Stimulated activated CD4-positive, alpha-beta T cell treated with anti-CD3 and anti-CD28 coated beads, Interleukin-2, amount 100 ng/mL, for 48 hours (primary cell): ENCODE measurements around the gene BMF.
"Not testable (repeated sequence)": the region's sequence is repeated elsewhere in the genome, so short reads cannot be mapped to it uniquely, and the experiment has no call there.

Experiments
- DNase-seq, 2 donors: peaks; one replicate each; pipeline ENCODE4 v3.0.0-alpha.2; 2020

Gene BMF

GRCh38 chr15:40108855-40109735, at the start of gene BMF:
BMF (minus strand) TSS chr15:40108879; CDS start chr15:40106086, 2,793 bp downstream.
- peak; percentile 96 to 98 for DNase-seq

- no peak for DNase-seq
Measured at GRCh38 chr15:40157778-40158447, 49.2 kb upstream of the BMF start.

- DNase-seq = no peak
Measured at GRCh38 chr15:40155270-40155910, 46.7 kb upstream of the BMF start.

GRCh38 chr15:40154821-40155220, 46.1 kb upstream of the BMF start:
- DNase-seq = not testable (repeated sequence)

GRCh38 chr15:40151991-40152390, 43.3 kb upstream of the BMF start:
- no peak for DNase-seq

GRCh38 chr15:40151499-40151898, 42.8 kb upstream of the BMF start:
- DNase-seq = no peak

GRCh38 chr15:40150163-40150925, 41.7 kb upstream of the BMF start:
- no peak for DNase-seq

- no peak for DNase-seq
Measured at GRCh38 chr15:40149339-40149738, 40.7 kb upstream of the BMF start.

- no peak for DNase-seq
Measured at GRCh38 chr15:40146037-40146436, 37.4 kb upstream of the BMF start.

GRCh38 chr15:40142428-40142827, 33.7 kb upstream of the BMF start:
- DNase-seq = no peak

- not testable (repeated sequence) for DNase-seq
Measured at GRCh38 chr15:40138201-40138570, 29.5 kb upstream of the BMF start.

- no peak for DNase-seq
Measured at GRCh38 chr15:40137303-40138200, 28.9 kb upstream of the BMF start.

GRCh38 chr15:40136470-40137302, 28.0 kb upstream of the BMF start:
- no peak for DNase-seq

GRCh38 chr15:40135846-40136450, 27.3 kb upstream of the BMF start:
- DNase-seq = not testable (repeated sequence)

GRCh38 chr15:40134885-40135284, 26.2 kb upstream of the BMF start:
- DNase-seq = no peak

GRCh38 chr15:40133544-40133943, 24.9 kb upstream of the BMF start:
- DNase-seq = no peak

- no peak for DNase-seq
Measured at GRCh38 chr15:40130799-40131502, 22.3 kb upstream of the BMF start.

- no peak for DNase-seq
Measured at GRCh38 chr15:40130118-40130517, 21.4 kb upstream of the BMF start.

- DNase-seq = no peak
Measured at GRCh38 chr15:40128766-40129660, 20.3 kb upstream of the BMF start.
